K562 (cell line): ENCODE results near the gene PTPRM. TPM values are rescaled to one million over a fixed set of nuclear protein-coding genes. Genes with fewer than 3 reads are reported as not detected.

Experiments used
- ATAC-seq: fragments of 200-7000 bp; cut with Tn5 transposase; 3 replicates; pipeline ENCODE4 v1.9.1; 2020; ENCODE audit warnings: moderate library complexity
- BruUV-seq: library from RNA; stranded (reverse); fragments of 400-500 nt; replicated peaks from 2 replicates; lab custom pipeline; 2021; lab: Mats Ljungman, UMichigan
- CTCF ChIA-PET: fragments of 300-600 bp; formaldehyde crosslinking; extraction: SDS; loops from one replicate; lab custom pipeline; 2021; ENCODE audit warnings: low intra/inter-chr PET ratio; lab: Yijun Ruan, JAX
- POLR2A ChIA-PET: fragments of 300-600, 350-650 bp; sonication (Branson Sonifier 250); formaldehyde crosslinking; extraction: SDS; loops from one replicate; lab custom pipeline; 2021; ENCODE audit warnings: antibody characterized with exemption, inconsistent platforms; lab: Yijun Ruan, JAX
- DNase-seq, 4 experiments: peaks; one replicate each; pipeline versions ENCODE4 v3.0.0 to v3.0.0-alpha.2; 2011 to 2018; ENCODE audit warnings: low spot score in 3 of 4, mixed read lengths in 3 of 4; ENCODE audit errors: extremely low read depth in 1 of 4
- FAIRE-seq: peaks from 2 replicates; lab custom pipeline; 2011; peaks lifted over from hg19 to GRCh38; lab: Jason Lieb, UNC
- H2AFZ ChIP-seq: 2 replicates; pipeline ENCODE4 v1.6.0; 2011; ENCODE audit warnings: low read depth, low read length, control low read depth, inconsistent platforms
- H3K27ac ChIP-seq: fragments of 200-600 bp; 3 replicates; pipeline ENCODE4 v1.8.0; 2011; ENCODE audit warnings: low read depth, mild to moderate bottlenecking, control low read depth, inconsistent platforms, low read length, moderate library complexity, mixed read lengths; ENCODE audit errors: extremely low read depth
- H3K27me3 ChIP-seq, 2 experiments: fragments of 300-600 bp in 1 of 2; 2 replicates in 1 of 2; 3 replicates in 1 of 2; pipeline versions ENCODE4 v1.6.0 to v1.8.0; 2011; ENCODE audit warnings: inconsistent platforms in 2 of 2, low read length in 2 of 2, mild to moderate bottlenecking in 1 of 2, mixed read lengths in 1 of 2, moderate library complexity in 1 of 2; ENCODE audit not compliant: control insufficient read depth in 2 of 2, insufficient read depth in 2 of 2
- H3K36me3 ChIP-seq: fragments of 300-600 bp; 3 replicates; pipeline ENCODE4 v1.8.0; 2011; ENCODE audit warnings: mild to moderate bottlenecking, low read length, inconsistent platforms; ENCODE audit not compliant: control insufficient read depth, insufficient read depth
- H3K4me1 ChIP-seq, 2 experiments: fragments of 200-600 bp in 1 of 2; replicated peaks in 1 of 2; 2 replicates in 1 of 2; 3 replicates in 1 of 2; pipeline versions ENCODE4 v1.5.1 to v1.8.0; 2011; ENCODE audit warnings: inconsistent platforms in 2 of 2, low read length in 2 of 2, mild to moderate bottlenecking in 1 of 2, mixed read lengths in 1 of 2, moderate library complexity in 1 of 2; ENCODE audit not compliant: control insufficient read depth in 2 of 2, insufficient read depth in 2 of 2
- H3K4me2 ChIP-seq: 2 replicates; pipeline ENCODE4 v1.6.1; 2011; ENCODE audit warnings: low read length, control low read depth, inconsistent platforms, mixed read lengths; ENCODE audit not compliant: insufficient read depth
- H3K4me3 ChIP-seq: fragments of 200-600 bp; sonication (generic), shearing (Covaris generic); 2 replicates; pipeline ENCODE4 v1.5.1; 2016; ENCODE audit warnings: control low read depth, inconsistent platforms
- H3K79me2 ChIP-seq: fragments of 200-600 bp; 3 replicates; pipeline ENCODE4 v1.8.0; 2011; ENCODE audit warnings: low read length, inconsistent platforms; ENCODE audit not compliant: control insufficient read depth, insufficient read depth
- H3K9ac ChIP-seq, 2 experiments: 2 replicates each; pipeline versions ENCODE4 v1.6.0 to v1.6.1; 2011; ENCODE audit warnings: low read depth in 2 of 2, low read length in 2 of 2, control low read depth in 1 of 2, inconsistent platforms in 1 of 2, mild to moderate bottlenecking in 1 of 2, mixed read lengths in 1 of 2; ENCODE audit not compliant: insufficient read depth in 1 of 2
- H3K9me1 ChIP-seq: one replicate; pipeline ENCODE4 v1.6.0; 2011; ENCODE audit warnings: inconsistent platforms, mild to moderate bottlenecking, low read length, moderate library complexity; ENCODE audit not compliant: control insufficient read depth, insufficient read depth
- H3K9me3 ChIP-seq: replicated peaks from 2 replicates; pipeline ENCODE4 v1.5.1; 2011; ENCODE audit warnings: low read depth, low read length, inconsistent platforms; ENCODE audit not compliant: control insufficient read depth, insufficient read depth
- H4K20me1 ChIP-seq: replicated peaks from 2 replicates; pipeline ENCODE4 v1.6.1; 2011; ENCODE audit warnings: low read length, inconsistent platforms, mixed read lengths; ENCODE audit not compliant: control insufficient read depth, insufficient read depth
- ATF7 ChIP-seq: fragments of 450-650 bp; IDR thresholded peaks from 2 replicates; pipeline ENCODE4 v1.7.1; 2014; ENCODE audit warnings: mild to moderate bottlenecking, moderate library complexity
- CBFB ChIP-seq: sonication (generic); formaldehyde crosslinking; IDR thresholded peaks from 2 replicates; pipeline ENCODE4 v1.4.0; 2020; ENCODE audit warnings: mild to moderate bottlenecking, missing genetic modification reagents
- CBX1 ChIP-seq: sonication (generic); IDR thresholded peaks from 2 replicates; pipeline ENCODE4 v1.6.1; 2016; ENCODE audit warnings: antibody characterized with exemption, low read depth, mild to moderate bottlenecking
- CBX3 ChIP-seq, 2 experiments: IDR thresholded peaks; 1 replicate in 1 of 2; 2 replicates in 1 of 2; pipeline ENCODE4 v1.6.1; 2012; ENCODE audit warnings: inconsistent platforms in 2 of 2, low read length in 2 of 2, borderline replicate concordance in 1 of 2, control low read depth in 1 of 2
- ESRRB ChIP-seq: fragments of 250-450 bp; sonication (Bioruptor Pico); IDR thresholded peaks from 2 replicates; pipeline ENCODE4 v1.5.0; 2020; ENCODE audit warnings: mild to moderate bottlenecking, moderate library complexity, borderline replicate concordance
- HMG20A ChIP-seq: fragments of 450-650 bp; formaldehyde crosslinking; conservative IDR thresholded peaks from 2 replicates; pipeline ENCODE4 v1.4.0; 2020; ENCODE audit warnings: mild to moderate bottlenecking, mixed read lengths
- ILK ChIP-seq: fragments of 450-650 bp; IDR thresholded peaks from 2 replicates; pipeline ENCODE4 v1.6.1; 2016; ENCODE audit warnings: missing genetic modification characterization, low read depth, mild to moderate bottlenecking, missing compliant biosample characterization, moderate library complexity, borderline replicate concordance
- MBD1 ChIP-seq: fragments of 250-450 bp; sonication (Bioruptor Pico); IDR thresholded peaks from 2 replicates; pipeline ENCODE4 v1.8.0; 2022; ENCODE audit warnings: inconsistent platforms
- NFIC ChIP-seq: fragments of 450-650 bp; IDR thresholded peaks from 2 replicates; pipeline ENCODE4 v1.6.1; 2017; ENCODE audit warnings: mild to moderate bottlenecking, inconsistent platforms
- NR2C1 ChIP-seq, 2 experiments: fragments of 450-650 bp; IDR thresholded peaks; 2 replicates each; pipeline ENCODE4 v1.6.1; 2017; ENCODE audit warnings: mild to moderate bottlenecking in 2 of 2, antibody characterized with exemption in 1 of 2, inconsistent platforms in 1 of 2, missing compliant biosample characterization in 1 of 2, missing genetic modification characterization in 1 of 2
- NR3C1 ChIP-seq: sonication (generic); formaldehyde crosslinking; IDR thresholded peaks from 2 replicates; pipeline ENCODE4 v1.8.1; 2022; ENCODE audit warnings: missing genetic modification reagents
- PATZ1 ChIP-seq: fragments of 250-450 bp; sonication (Bioruptor Pico); IDR thresholded peaks from 2 replicates; pipeline ENCODE4 v1.5.0; 2020; ENCODE audit warnings: mild to moderate bottlenecking, borderline replicate concordance
- PTTG1 ChIP-seq: fragments of 450-650 bp; IDR thresholded peaks from 2 replicates; pipeline ENCODE4 v1.6.1; 2016; ENCODE audit warnings: low read depth, mild to moderate bottlenecking, missing genetic modification characterization, missing compliant biosample characterization
- RB1 ChIP-seq: fragments of 450-650 bp; IDR thresholded peaks from 2 replicates; pipeline ENCODE4 v1.6.1; 2017; ENCODE audit warnings: low read depth, mild to moderate bottlenecking
- ZC3H8 ChIP-seq: fragments of 450-650 bp; IDR thresholded peaks from 2 replicates; pipeline ENCODE4 v1.6.1; 2017
- ZNF140 ChIP-seq: fragments of 250-450 bp; sonication (Bioruptor Pico); IDR thresholded peaks from 2 replicates; pipeline ENCODE4 v1.8.0; 2021; ENCODE audit warnings: moderate library complexity, mild to moderate bottlenecking, inconsistent platforms
- WGBS: fragments of 100-300 bp; shearing (Covaris generic); methylation state at CpG from one replicate; pipeline ENCODE4 v1.1.6; 2016; ENCODE audit warnings: low coverage, mixed read lengths; ENCODE audit not compliant: insufficient coverage; ENCODE audit errors: missing lambda C conversion rate; 5-methylcytosine and 5-hydroxymethylcytosine counted together
- in situ Hi-C: fragments of 300-500 bp; cut with MboI; formaldehyde crosslinking; loops from 4 replicates; pipeline ENCODE4 v1.15.0; 2018; ENCODE audit warnings: inconsistent platforms, mixed read lengths
- intact Hi-C: fragments of 100-400 bp; cut with micrococcal nuclease; formaldehyde crosslinking; loops from 2 replicates; pipeline ENCODE4 v1.14.2; 2022
- polyA plus RNA-seq, 8 experiments: library from polyadenylated mRNA; depleted of rRNA in 4 of 8; stranded (reverse) in 5 of 8; unstranded in 3 of 8; fragments of >200 nt; fragmentation: Nextera tagmentation in 2 of 8; fragmentation: Illumina TruSeq in 1 of 8; extraction: Ambion mirVana in 2 of 8; extraction: Trizol in 1 of 8; gene quantifications; 2 replicates each; pipeline versions ENCODE4 v1.2.1 to v1.2.3, GENCODE V29; 2011 to 2014; ENCODE audit warnings: inconsistent platforms in 1 of 8, missing spikeins in 1 of 8
- total RNA-seq, 7 experiments: library from RNA; depleted of rRNA in 6 of 7; stranded (reverse); fragments of >200 nt in 6 of 7; fragmentation: Illumina TruSeq in 2 of 7; extraction: Trizol in 2 of 7; gene quantifications; 2 replicates each; pipeline versions ENCODE4 v1.2.1 to v1.2.3, GENCODE V29; 2011 to 2021; ENCODE audit warnings: low replicate concordance in 1 of 7

Gene PTPRM
- total and polyA plus RNA-seq, 9 of the 15 experiments (the other 6 are each of a cell fraction or from before 2014, with no cell fraction given), result 0.03 to 0.16 (median 0.08) TPM; not detected in 3

GRCh38 chr18:7604361-7604760 is 37.2 kb downstream of the PTPRM start (continued):
- TF ChIP-seq NR2C1 (IDR thresholded peaks at IDR 0.05) (no peak), NR2C1 (tag; IDR thresholded peaks at IDR 0.05) (no peak), ESRRB (no peak)

GRCh38 chr18:7605705-7606104 is 38.6 kb downstream of the PTPRM start:
- no TSS peak for BruUV-seq
- Histone ChIP-seq H3K9me1 (no peaks in the 10 kb centered on the region), H3K27me3 (peaks cover 0 to 9% of the 10 kb centered on the region in 2 experiments; a peak in 2 of 5 replicates), H3K36me3 (no peaks in the 10 kb centered on the region), H3K9me3 (no peaks in the 10 kb centered on the region), H4K20me1 (no peaks in the 10 kb centered on the region), H3K4me3 (no peak overlapping the region), H3K79me2 (no peaks in the 10 kb centered on the region), H3K9ac (no peak overlapping the region), H3K27ac (no peak overlapping the region), H2AFZ (no peak overlapping the region), H3K4me1 (no peaks in the 10 kb centered on the region), H3K4me2 (no peak overlapping the region)
- ChIA-PET CTCF (no interaction called here), POLR2A (interaction anchor here (1.2 to 1.6 kb wide), 2 partner anchors 11 to 15 kb away, joined by 5 to 7 read pairs; no protein-coding TSS in a partner anchor)
- WGBS, result 0% methylated on average over 2 of the region's 2 CpGs
- no peak for DNase-seq
- no peak for ATAC-seq
- in situ Hi-C loops, result no loop called here
- intact Hi-C loops, result no loop called here
- no peak for FAIRE-seq
- TF ChIP-seq CBX1 (no peak), ZC3H8 (no peak), RB1 (no peak), PTTG1 (tag) (no peak), NR3C1 (CRISPR knock-in tag) (no peak), PATZ1 (CRISPR knock-in tag) (no peak), HMG20A (CRISPR knock-in tag) (no peak), MBD1 (CRISPR knock-in tag) (no peak), CBX3 (IDR thresholded peaks at IDR 0.05; ENCODE audit: borderline replicate concordance in 1 of 2, low read length in 2 of 2) (no peak), ZNF140 (no peak), CBFB (CRISPR knock-in tag) (no peak), NFIC (no peak), ILK (no peak), ATF7 (no peak)
